Measurements from ENCODE around the gene CADM2.

The CADM2 gene

DNA sequence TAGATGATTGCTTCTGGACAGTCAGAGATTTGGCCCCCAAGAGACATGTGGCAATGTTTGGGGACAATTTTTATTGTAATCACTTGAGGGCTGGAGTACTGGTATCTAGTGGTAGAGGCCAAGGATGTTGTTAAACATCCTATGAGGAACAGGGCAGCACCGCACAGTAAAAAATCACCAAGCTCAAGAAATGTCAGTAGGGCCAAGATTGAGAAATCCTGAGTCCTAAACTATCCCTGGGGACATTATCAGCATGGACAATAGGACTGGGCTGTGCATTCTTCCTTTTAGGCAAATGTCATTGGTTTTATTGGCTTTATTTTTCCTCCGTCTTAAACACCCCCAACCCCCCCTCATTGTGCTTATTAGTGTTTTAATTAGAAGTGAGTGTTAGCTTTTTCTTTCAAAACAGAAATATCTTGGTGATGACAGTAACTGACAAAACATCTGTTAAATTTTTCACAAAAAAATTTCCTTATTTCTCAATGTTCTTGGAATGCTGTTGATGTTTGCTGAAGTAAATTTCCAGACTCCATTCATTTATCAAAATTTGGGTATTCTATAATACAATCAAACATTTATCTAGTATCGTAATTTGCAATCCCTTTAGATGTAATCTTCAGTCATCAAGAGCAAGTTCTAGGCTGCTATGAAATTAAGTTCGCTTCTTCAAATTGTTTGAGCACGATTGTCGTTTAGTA lies 1087.8 kb downstream of the CADM2 start:
- no peak for DNase-seq

DNA sequence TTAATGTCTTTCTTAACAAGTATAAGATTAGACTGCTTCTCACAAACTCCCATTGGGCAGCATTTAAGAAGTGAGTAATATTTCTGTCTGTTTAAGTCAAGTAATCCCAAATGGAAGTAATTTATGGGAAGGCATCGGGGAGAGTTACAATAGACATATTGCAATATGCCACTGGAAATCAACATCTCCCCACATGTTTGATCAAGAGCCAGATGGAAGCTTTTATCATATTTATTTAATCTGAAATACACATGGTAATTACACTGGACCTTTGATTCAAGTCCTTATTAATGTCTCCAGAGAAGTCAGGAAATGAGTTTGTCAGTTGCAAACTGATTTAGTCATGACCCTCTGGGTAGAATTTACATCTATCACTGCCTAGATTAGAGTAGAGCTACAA lies 1088.4 kb downstream of the CADM2 start:
- DNase-seq: no peak

DNA sequence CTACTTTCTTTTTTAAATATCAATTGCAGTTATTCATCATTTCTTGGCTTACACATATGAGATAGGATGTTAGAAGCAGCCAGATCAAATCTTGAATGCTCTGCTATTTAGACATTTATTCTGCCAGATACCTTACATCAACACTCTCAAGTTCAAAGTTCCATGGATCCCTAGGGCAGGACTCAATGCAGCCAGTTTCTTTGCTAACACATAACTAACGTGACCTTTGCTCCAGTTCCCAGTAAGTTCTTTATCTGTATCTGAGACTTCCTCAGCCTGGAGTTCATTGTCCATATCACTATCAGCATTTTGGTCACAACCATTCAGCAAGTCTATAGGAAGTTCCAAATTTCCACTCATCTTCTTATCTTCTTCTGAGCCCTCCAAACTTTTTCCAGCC lies 1092.3 kb downstream of the CADM2 start:
- no peak for DNase-seq

DNA sequence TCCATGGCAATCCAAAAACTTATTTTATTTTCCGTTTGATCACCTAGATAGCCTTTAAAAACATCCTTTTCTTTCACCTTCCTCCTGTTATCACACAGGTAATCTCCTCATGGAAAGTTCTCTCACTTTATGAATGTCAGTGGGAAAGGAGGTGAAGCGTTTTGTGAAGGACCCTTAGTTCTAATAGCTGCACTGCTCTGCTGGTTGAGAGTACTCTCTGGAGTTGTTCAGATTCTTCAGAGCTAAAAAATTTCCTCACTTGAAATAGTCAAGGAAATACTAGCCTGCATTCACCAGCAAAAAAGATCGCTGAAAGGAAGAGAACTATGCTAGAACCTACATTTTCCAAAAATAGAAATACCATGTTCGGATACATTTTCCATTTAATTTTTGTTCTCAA lies 1097.2 kb downstream of the CADM2 start:
- no peak for DNase-seq

DNA sequence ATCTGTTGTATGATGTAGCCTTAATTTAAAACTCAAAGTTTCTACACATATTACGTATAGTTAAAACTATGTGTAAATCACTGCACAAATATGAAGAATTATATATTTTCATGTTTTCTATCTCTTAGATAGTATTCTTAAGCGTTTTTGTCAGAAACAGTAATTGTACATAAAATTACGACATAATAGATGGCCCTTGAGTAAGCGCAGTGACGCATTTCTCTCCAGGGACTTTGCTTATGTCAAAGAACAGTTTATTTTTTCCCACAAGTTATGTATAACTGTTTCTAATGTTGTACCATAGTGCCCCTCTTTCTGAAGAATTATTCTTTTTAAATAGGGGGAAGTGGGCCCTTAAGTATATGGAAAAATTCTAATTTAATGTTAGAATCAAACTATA lies 1098.2 kb downstream of the CADM2 start:
- DNase-seq: no peak

DNA sequence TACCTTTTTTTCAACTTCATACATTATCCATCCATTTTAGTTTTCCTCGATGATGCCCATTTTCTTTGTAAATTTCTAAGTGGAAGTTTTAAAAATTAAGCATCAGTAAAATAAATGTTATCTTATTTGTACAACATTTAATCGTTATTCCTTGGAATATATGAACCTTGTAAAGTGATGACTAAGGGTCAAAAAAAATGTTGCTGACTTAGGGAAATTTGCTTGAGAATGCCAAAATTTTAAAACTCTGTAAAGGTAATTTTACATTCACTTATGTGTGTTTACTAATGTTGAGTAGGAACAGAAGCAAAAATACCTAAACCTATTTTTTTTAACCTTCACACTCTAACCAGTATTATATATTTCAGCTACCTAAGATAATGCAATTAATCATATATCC lies 1115.0 kb downstream of the CADM2 start:
- no peak for DNase-seq

DNA sequence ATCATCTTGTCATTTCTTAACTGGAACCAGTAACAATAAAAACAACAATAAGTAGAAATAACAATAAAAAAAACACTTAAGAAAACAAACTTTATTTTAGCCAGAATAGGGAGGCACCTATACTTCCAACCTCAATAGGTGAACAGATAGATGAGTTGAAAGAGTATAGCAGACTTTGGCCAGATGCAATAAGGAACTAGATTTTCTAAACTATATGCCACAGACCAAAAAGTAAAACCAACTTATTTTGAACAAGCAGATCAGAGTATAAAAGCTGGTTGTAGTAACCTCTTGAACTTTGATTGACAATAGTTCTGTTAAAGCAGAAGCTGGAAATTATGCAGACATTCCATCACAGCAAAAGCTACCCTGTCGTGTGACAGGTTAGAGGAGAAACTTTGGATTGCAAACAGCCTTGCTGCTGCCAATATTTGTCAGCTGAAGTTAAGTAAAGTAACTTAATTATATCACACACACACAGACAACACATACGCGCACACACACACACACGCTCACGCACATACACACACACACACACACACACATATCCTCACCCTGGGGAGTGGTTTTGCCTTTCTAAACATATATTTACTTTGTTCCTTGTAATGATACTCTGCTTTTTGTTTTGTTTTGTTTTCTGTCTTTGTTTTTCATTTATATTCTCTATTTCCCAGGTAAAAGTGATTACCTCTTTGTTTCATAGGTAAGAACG lies 1128.5 kb downstream of the CADM2 start:
- DNase-seq: no peak

DNA sequence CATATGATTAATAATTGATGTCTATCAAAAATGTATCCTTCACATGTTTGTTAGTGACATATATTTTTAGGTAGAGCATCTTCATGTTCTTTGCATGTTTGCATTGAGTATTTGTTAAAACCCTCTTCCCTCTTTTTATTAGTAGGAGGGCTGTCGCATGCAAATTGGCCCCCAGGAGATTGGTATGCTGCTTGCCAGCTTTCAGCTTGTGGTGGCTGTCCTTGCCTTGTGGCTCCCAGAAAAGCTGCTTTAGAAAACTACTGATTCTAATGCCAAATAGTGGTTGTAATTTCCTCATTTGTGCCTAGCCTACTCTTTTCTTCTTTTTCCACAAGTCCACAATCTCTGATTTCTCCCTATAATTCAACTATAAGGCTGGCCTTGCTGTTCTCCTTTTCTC lies 1145.4 kb downstream of the CADM2 start:
- DNase-seq: no peak

DNA sequence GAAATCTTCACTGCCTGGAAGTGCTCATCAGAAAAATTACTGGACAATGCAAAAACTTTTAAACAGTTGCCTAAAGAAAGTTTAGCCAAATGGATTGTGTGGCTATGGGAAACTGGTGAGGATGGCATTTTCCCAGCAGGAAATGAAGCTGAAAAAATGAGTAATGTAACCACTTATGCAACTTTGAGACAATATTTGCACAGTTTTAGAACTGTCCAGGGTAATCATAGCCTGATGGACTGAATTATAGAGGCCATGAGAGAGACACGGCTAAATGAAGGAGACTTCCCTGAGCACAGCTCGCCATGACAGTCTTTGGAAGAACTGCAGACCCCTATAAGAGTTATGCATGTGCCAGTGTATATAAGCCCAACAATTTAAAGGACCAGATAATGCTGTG lies 1150.6 kb downstream of the CADM2 start:
- DNase-seq: no peak
